Retinal pigment epithelial cell (primary cell): ENCODE measurements around the gene PTPRT.

Experiments used
- DNase-seq: peaks from one replicate; pipeline ENCODE4 v3.0.0-alpha.2; 2010; ENCODE audit warnings: low read depth
- H3K4me3 ChIP-seq: 2 replicates; pipeline ENCODE4 v1.5.1; 2011; ENCODE audit warnings: mild to moderate bottlenecking, low read length, control low read depth, moderate library complexity
- TF ChIP-seq, protein P1 (sequence below): conservative IDR thresholded peaks from 2 replicates; pipeline ENCODE4 v1.5.1; 2011; ENCODE audit warnings: low read depth, low read length, control low read depth, inconsistent platforms

PTPRT gene

DNA sequence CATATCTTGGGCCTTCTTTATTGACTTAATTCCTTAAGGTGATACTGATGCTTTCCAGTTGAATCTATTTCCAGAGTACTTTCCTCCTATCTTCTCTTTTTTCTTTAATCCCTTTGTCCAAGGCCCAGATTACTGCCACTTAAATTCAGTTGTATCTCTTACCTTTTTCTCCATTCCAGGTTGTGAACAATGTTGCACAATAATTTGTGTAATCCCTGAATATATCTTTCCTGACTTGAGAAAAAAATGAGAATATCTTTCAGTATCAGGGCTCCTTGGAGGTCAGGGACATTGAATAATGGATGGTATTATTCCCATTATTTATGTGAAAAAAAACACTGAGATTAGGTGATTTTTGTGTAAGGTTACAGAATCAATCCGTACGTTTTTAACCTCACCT, 683.3 kb downstream of the PTPRT start:
- no peak for DNase-seq
- TF ChIP-seq, protein P1, sequence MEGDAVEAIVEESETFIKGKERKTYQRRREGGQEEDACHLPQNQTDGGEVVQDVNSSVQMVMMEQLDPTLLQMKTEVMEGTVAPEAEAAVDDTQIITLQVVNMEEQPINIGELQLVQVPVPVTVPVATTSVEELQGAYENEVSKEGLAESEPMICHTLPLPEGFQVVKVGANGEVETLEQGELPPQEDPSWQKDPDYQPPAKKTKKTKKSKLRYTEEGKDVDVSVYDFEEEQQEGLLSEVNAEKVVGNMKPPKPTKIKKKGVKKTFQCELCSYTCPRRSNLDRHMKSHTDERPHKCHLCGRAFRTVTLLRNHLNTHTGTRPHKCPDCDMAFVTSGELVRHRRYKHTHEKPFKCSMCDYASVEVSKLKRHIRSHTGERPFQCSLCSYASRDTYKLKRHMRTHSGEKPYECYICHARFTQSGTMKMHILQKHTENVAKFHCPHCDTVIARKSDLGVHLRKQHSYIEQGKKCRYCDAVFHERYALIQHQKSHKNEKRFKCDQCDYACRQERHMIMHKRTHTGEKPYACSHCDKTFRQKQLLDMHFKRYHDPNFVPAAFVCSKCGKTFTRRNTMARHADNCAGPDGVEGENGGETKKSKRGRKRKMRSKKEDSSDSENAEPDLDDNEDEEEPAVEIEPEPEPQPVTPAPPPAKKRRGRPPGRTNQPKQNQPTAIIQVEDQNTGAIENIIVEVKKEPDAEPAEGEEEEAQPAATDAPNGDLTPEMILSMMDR: no peak
- H3K4me3 ChIP-seq: no peak overlapping the region

DNA sequence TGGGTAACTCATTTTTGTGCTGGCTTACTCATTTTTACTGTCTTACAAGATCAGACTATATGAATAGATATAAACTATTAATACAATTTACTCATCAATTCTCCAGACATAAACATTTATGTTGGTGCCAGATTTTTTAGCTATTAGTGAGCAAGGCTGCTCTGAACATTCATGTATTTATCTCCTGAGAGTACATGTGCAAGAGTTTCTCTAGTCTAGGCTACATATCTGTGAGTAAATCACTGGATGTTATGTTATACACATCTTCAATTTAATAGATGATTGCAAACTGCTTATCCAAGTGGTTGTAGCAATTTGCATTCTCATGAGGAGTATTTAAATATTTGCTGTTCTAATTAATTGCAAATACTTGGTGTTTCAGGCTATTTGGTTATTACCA, 687.1 kb downstream of the PTPRT start:
- no peak for DNase-seq
- H3K4me3 ChIP-seq: no peak overlapping the region
- TF ChIP-seq, protein P1: no peak

DNA sequence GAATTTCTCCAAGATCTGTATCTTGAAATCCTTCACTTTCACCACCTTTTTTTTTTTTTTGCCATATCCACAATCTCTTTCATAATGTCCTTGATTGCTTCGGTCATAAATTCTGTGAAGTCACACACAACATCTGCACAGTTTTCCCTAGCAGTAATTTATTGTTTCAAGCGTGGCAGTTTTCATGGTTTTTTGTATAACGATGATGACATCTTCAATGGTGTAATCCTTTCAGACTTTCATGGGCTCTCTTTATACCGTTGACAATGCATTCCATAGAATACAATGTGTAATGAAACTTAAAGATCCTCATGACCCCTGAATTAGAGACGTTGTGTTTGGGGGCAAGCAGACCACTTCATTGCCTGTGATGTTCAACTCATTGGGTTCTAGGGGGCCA, 693.1 kb downstream of the PTPRT start:
- no peak for DNase-seq
- TF ChIP-seq, protein P1: no peak
- H3K4me3 ChIP-seq: no peak overlapping the region

DNA sequence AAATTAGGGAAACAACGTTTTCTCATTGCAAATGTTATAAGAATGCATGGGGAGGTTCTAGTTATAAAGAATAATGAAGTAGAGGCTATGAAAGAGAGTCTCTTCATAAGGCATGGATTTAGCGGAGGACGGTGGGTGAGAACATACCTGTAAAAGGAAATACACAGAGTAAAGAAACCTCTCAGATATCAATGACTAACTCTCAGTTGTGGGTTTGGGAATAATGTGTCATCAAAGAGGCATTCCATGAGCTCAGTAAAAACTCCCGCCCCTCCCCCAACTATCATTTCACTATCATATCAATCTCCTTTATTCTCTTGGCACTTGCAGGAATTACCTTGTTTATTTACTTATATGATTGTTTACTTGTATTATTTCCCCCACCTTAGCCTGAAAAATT, 695.4 kb downstream of the PTPRT start:
- DNase-seq: no peak
- no peak overlapping the region for H3K4me3 ChIP-seq
- TF ChIP-seq, protein P1: no peak

DNA sequence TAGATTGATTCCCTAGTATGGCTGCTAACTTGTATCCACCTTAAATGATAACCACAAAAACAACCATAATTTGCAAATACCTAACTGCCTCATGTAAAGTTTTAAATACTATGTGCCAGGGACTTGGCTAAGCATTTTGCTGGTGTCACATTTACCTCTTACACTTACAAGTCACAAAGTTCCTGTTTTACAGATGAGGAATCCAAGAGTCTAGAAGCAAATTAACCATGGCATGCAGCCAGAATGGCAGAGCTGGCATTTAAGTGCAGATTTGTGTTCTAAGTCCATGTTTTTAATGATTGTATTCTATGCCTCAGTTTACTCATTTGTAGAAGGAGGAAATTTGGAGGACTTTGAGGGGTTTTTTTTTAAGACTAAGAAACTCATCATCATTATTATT, 696.7 kb downstream of the PTPRT start:
- TF ChIP-seq, protein P1: no peak
- DNase-seq: no peak

DNA sequence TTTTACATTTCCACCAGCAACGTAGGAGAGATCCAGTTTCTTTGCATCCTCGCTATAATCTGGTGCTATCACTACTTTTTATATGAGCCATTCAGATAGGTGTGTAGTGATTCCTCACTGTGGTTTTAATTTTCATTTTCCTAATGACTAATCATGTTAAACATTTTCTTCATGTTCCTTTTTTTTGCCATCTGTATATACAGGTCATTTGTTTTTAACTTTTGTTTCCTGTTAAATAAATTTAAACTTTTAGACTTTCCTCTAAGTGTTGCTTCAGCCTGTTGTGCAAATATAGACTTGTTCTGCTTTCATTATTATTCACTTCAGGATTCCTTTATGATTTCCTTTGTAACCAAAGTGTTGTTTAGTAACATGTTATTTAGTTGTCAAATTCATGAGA, 697.4 kb downstream of the PTPRT start:
- DNase-seq: no peak
- TF ChIP-seq, protein P1: no peak
- H3K4me3 ChIP-seq: no peak overlapping the region

More for the DNA sequence above, 696.7 kb downstream of the PTPRT start:
- no peak overlapping the region for H3K4me3 ChIP-seq

DNA sequence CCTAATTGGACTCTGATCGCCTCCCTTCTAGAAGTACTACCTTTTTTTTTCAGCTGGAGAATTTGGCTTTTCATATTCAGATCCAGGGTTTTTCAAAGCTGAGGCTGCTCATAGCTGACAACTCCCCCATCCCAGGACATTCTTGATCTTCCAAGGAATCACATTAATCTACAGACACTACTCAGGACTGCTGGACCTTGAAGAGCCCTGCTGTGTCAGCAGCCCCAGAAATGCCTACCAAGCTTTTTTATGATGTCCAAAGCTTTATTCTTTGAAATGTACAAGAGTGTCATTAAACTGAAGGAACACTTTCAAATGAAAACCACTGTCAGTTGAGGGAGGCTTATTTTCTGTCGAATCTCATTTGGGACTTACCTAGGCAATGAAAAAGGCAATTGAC, 704.1 kb downstream of the PTPRT start:
- no peak overlapping the region for H3K4me3 ChIP-seq
- TF ChIP-seq, protein P1: no peak
- no peak for DNase-seq
